Heart right ventricle (tissue), 16 donors: Measurements from ENCODE around the gene ARRDC4. TPM values are rescaled to one million over a fixed set of nuclear protein-coding genes. Genes with fewer than 3 reads are reported as not detected.
A peak's percentile ranks its signal among the peaks of the same experiment; 100 is the strongest.

ENCODE experiments used
- ATAC-seq, 8 donors: fragments of 200-7000 bp; cut with Tn5 transposase; one replicate each; pipeline ENCODE4 v1.9.1; 2020; ENCODE audit warnings: mild to moderate bottlenecking in 8 of 8, moderate library complexity in 8 of 8, moderate number of reproducible peaks in 1 of 8
- DNase-seq, 2 donors: peaks; one replicate each; pipeline ENCODE4 v3.0.0-alpha.2; 2020
- H3K27ac ChIP-seq, 10 donors: fragments of 200-600 bp; sonication (generic) in 2 of 10; one replicate each; pipeline versions ENCODE4 v1.5.0 to v1.8.0; 2020 to 2022; ENCODE audit warnings: mild to moderate bottlenecking in 3 of 10
- H3K27me3 ChIP-seq, 7 donors: fragments of 200-600 bp; one replicate each; pipeline ENCODE4 v1.8.0; 2021 to 2022; ENCODE audit warnings: mild to moderate bottlenecking in 2 of 7
- H3K36me3 ChIP-seq, 9 donors: fragments of 200-600 bp; sonication (generic) in 1 of 9; one replicate each; pipeline versions ENCODE4 v1.5.0 to v1.8.0; 2020 to 2022; ENCODE audit warnings: mild to moderate bottlenecking in 2 of 9
- H3K4me1 ChIP-seq, 9 donors: fragments of 200-600 bp; sonication (generic) in 1 of 9; one replicate each; pipeline versions ENCODE4 v1.5.0 to v1.8.0; 2020 to 2022; ENCODE audit warnings: mild to moderate bottlenecking in 4 of 9
- H3K4me3 ChIP-seq, 10 donors: fragments of 200-600 bp; sonication (generic) in 2 of 10; one replicate each; pipeline versions ENCODE4 v1.5.0 to v1.8.0; 2020 to 2022; ENCODE audit warnings: mild to moderate bottlenecking in 7 of 10, moderate library complexity in 2 of 10
- H3K9me3 ChIP-seq, 11 donors: fragments of 200-600 bp in 10 of 11; sonication (generic) in 2 of 11; one replicate each; pipeline versions ENCODE4 v1.5.0 to v1.8.0; 2013 to 2022; ENCODE audit warnings: mild to moderate bottlenecking in 2 of 11, control low read depth in 1 of 11, moderate library complexity in 1 of 11
- WGBS, 2 donors: extraction: QIAGEN DNeasy Blood & Tissue Kit; methylation state at CpG; one replicate each; pipeline ENCODE4 v1.1.7; 2013; ENCODE audit warnings: inconsistent platforms in 1 of 2; 5-methylcytosine and 5-hydroxymethylcytosine counted together
- intact Hi-C, 10 donors: fragments of 100-400 bp; cut with DNase I; formaldehyde crosslinking; loops; one replicate each; pipeline versions ENCODE4 v1.11.1 to v1.14.2; 2022
- polyA plus RNA-seq, 2 donors: library from polyadenylated mRNA; stranded (reverse); fragments of 200-250 nt; gene quantifications; one replicate each; pipeline ENCODE4 v1.2.3, GENCODE V29; 2013
- total RNA-seq, 10 donors: library from RNA; stranded (reverse); fragmentation: NEBNext Ultra II Directional in 3 of 10; extraction: Animal tissue kit (Norgen Biotek cat#: 25700) in 3 of 10; gene quantifications; one replicate each; pipeline versions ENCODE4 v1.2.1 to v1.2.4, GENCODE V29; 2021 to 2023
- TF ChIP-seq, protein P1 (sequence below), 9 donors: fragments of 200-600 bp; sonication (generic) in 2 of 9; IDR thresholded peaks; one replicate each; pipeline versions ENCODE4 v1.5.0 to v1.8.0; 2021 to 2022; ENCODE audit warnings: antibody characterized with exemption in 9 of 9, mild to moderate bottlenecking in 5 of 9, moderate library complexity in 1 of 9
- donor health status: Arrhythmogenic right ventricular cardiomyopathy.
- donor health status: ischemic (EF 13 %, LVEDD 7.1; RV severe dilation, severe dysfunction).
- donor health status: healthy with polysubstance abuse.
- donor health status: DM: no; HTN: yes; CAD: no.
- donor health status: DM: no; HTN: no; CAD: no.
- donor health status: ischemic (EF 25% LVEDD 6.9; RV normal size, moderate dysfunction).
- donor health status: ischemic (EF 25% LVEDD 5.7; RV mildly dilated, moderate dysfunction).
- donor health status: healthy.
- donor health status: DM: yes; HTN: yes; CAD: no.
- donor health status: Ischemic cardiomyopathy.
- donor health status: ischemic (EF 35%, LVEDD 5.7; RV mildly dilated, moderate dysfunction).
- donor health status: nonischemic (EF 11% LVEDD 7.7; RV severe dilation, severe dysfunction).
- donor health status: DM: yes; HTN: yes; CAD: no.
- donor health status: PGD.
- donor health status: ischemic (EF 29% LVEDD 5.4; RV normal size, mild dysfunction).
- donor health status: nonischemic (EF 23%, LVEDD 6.1; RV moderate dilation, normal function).

Gene ARRDC4
- total and polyA plus RNA-seq, 12 donors = 8.2 to 26.4 (median 14.5) TPM

DNA sequence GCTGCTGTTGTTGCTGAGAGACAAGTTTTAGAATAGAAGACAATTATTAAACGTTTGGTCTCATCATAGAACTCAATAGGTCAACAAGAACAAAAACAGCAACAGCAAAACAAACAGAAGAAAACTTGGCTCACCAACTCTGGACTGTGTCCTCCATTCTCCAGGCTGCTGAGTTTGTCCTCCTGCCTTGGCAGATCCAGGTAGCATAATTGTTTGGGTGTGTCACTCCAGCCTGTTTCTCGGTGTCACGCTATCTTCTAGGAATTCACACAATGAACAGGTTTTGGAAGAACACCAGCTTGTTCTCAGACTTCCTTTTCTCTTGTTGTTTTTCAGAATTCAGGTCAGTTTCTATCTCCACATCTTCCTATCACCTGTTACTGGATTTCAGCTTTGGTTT lies 34.7 kb downstream of the ARRDC4 start:
- no peak for ATAC-seq
- 77 to 81% methylated on average over 3 of the region's 3 CpGs for WGBS, 2 donors
- TF ChIP-seq, protein P1, sequence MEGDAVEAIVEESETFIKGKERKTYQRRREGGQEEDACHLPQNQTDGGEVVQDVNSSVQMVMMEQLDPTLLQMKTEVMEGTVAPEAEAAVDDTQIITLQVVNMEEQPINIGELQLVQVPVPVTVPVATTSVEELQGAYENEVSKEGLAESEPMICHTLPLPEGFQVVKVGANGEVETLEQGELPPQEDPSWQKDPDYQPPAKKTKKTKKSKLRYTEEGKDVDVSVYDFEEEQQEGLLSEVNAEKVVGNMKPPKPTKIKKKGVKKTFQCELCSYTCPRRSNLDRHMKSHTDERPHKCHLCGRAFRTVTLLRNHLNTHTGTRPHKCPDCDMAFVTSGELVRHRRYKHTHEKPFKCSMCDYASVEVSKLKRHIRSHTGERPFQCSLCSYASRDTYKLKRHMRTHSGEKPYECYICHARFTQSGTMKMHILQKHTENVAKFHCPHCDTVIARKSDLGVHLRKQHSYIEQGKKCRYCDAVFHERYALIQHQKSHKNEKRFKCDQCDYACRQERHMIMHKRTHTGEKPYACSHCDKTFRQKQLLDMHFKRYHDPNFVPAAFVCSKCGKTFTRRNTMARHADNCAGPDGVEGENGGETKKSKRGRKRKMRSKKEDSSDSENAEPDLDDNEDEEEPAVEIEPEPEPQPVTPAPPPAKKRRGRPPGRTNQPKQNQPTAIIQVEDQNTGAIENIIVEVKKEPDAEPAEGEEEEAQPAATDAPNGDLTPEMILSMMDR (IDR thresholded peaks at IDR 0.05) = no peak
- H3K4me1 ChIP-seq = peaks cover 0 to 29% (median 11%) of the 10 kb centered on the region in 9 donors
- H3K27me3 ChIP-seq = no peaks in the 10 kb centered on the region
- H3K4me3 ChIP-seq = no peak overlapping the region
- DNase-seq = no peak
- no peak overlapping the region for H3K27ac ChIP-seq
- intact Hi-C loops = no loop called here
- H3K36me3 ChIP-seq = no peaks in the 10 kb centered on the region
- H3K9me3 ChIP-seq = no peaks in the 10 kb centered on the region

DNA sequence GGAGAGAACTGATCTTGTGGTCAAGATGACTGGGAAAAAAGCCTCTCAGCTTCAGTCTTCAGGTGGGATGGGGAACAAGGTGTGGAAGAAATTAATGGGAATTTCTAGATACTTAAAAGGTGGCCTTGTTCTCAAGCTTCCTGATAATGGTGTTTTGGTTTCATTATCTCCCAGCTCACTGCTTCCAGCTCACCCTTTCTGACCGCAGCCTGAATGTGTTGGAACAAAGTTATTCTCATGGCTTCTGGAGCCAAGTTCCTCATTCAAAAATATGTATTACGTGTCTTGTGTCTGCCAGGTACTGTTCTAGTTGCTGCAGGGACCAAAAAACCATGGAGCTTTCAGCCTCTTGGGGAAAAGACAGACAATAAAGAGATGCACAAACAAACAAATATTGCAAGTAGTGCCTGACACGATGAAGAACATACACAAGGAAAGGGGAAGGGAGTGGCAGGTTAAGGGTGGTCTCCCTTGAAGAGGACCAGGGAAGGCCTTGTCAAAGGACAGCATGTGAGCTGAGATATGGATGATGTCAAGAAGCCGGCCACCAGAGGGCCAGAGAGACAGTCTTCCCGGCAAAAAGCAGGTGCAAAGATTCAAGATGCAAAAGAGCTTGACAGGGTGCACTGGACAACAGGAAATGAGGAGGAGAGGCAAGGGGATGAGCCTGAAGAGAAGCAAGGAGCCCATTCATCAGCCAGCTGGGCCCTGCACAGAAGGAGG lies 35.5 kb downstream of the ARRDC4 start:
- H3K4me1 ChIP-seq = peaks cover 0 to 29% (median 11%) of the 10 kb centered on the region in 9 donors
- H3K36me3 ChIP-seq = no peaks in the 10 kb centered on the region
- H3K9me3 ChIP-seq = no peaks in the 10 kb centered on the region
- TF ChIP-seq, protein P1 (IDR thresholded peaks at IDR 0.05) = peak in 5 of 9 donors; percentile 8 to 37 (median 21)
- 44 to 46% methylated on average over 5 of the region's 5 CpGs for WGBS, 2 donors
- ATAC-seq (no peak), DNase-seq (no peak)
- intact Hi-C loops = no loop called here
- no peaks in the 10 kb centered on the region for H3K27me3 ChIP-seq
- no peak overlapping the region for H3K27ac ChIP-seq
- no peak overlapping the region for H3K4me3 ChIP-seq

DNA sequence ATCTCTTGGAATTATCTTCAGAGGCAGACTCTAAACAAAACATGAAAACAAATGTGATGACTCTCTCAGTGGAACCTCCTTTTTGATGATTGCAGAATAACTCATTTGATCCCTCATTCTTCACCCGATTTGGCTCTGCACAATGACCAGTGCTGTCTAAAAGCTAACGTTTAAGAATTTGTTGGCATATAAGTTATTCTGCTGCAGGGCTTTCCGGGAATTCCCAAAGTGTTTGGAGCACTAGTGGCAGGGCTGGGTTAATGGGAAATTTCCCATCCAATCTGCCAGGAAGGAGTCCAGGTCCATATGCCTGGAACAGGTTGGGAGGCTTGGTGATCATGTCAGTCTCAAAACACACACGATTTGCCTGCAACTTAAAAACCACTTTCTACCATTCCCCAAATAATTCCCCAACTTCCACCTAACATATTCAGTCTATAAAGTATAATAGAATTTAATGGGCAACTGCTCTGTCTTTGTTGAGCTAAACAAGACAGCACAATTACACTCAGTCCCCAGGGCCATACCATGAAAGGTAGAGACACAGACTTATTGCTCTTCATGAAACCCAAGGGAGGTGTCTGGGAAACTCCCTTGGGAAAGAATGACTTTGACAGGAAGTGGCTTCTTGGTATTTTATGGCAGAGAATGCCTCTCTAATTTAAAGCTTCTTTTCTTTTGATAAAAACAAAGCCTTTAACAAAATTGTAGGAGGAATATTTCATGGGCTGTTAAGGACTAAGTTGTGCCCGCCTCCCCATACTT lies 38.0 kb downstream of the ARRDC4 start:
- WGBS, 2 donors = 84 to 89% methylated on average over 5 of the region's 5 CpGs
- no peak overlapping the region for H3K4me3 ChIP-seq
- no peaks in the 10 kb centered on the region for H3K36me3 ChIP-seq
- TF ChIP-seq, protein P1 (IDR thresholded peaks at IDR 0.05) = no peak
- no peak for DNase-seq
- H3K27me3 ChIP-seq = no peaks in the 10 kb centered on the region
- no peak for ATAC-seq
- H3K27ac ChIP-seq = no peak overlapping the region
- intact Hi-C loops = no loop called here
- H3K4me1 ChIP-seq = peaks cover 0 to 18% (median 6%) of the 10 kb centered on the region in 9 donors
- no peaks in the 10 kb centered on the region for H3K9me3 ChIP-seq

DNA sequence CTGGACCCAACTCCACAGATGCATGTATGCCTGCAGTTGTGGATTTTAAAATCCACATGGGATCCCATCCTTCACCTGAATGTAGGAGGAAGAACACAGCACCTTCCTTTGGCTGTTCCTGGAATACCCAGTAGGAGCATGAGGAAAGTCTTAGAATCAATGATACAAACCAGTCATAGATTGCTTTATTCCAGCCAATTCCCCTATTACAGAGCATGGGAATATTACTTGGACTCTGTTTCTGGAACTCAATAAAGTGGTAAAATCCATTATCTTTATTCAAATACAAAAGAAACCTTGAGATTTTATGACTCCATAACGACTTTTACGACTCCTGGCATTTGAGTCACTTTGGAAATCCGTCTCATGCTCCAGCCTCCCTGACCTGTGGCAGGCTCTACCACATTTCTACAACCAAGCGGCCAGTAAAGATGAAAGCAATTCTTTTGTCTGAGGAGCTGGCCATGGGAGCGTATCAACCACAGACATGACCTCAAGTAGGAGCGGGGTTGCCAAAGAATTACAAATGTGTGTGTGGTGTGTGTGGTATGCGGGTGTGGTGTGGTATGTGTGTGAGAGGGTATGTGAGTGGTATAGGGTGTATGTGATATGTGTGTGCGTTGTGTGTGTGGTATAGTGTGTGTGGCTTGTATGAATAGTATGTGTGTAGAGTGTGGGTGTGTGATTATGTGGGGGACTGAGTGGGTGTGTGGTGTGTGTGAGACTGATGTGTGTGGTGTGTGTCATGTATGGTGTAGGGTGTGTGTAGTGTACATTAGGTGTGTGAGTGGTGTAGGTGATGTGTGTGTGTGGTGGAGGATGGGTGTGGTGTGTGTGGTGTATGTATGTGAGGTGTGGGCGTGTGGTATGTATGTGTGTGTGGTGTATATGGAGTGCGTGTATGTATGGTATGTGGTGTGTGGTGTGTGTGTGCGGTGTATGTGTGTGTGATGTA lies 40.0 kb downstream of the ARRDC4 start:
- peaks cover 0 to 9% (median 0%) of the 10 kb centered on the region in 9 donors for H3K4me1 ChIP-seq
- intact Hi-C loops = loop anchor here in 1 of 10 donors (1.0 kb wide), 1 partner anchor 9 kb away; no protein-coding TSS in a partner anchor
- DNase-seq (no peak), ATAC-seq (peak in 1 of 8 donors; percentile 13)
- TF ChIP-seq, protein P1 (IDR thresholded peaks at IDR 0.05) = no peak
- no peak overlapping the region for H3K27ac ChIP-seq
- H3K9me3 ChIP-seq = no peaks in the 10 kb centered on the region
- 87 to 94% methylated on average over 11 of the region's 11 CpGs for WGBS, 2 donors
- no peaks in the 10 kb centered on the region for H3K36me3 ChIP-seq
- H3K27me3 ChIP-seq = peaks cover 0 to 4% (median 0%) of the 10 kb centered on the region in 7 donors
- H3K4me3 ChIP-seq = no peak overlapping the region
